Measurements from ENCODE around the gene GPX5. TPM values are rescaled to one million over a fixed set of nuclear protein-coding genes. Genes with fewer than 3 reads are reported as not detected.
A peak's percentile ranks its signal among the peaks of the same experiment; 100 is the strongest.
"Not testable (repeated sequence)": the region's sequence is repeated elsewhere in the genome, so short reads cannot be mapped to it uniquely, and the experiment has no call there.

The GPX5 gene
- 4.6 TPM for total RNA-seq (ENCODE audit: insufficient read depth, low replicate concordance)

- no peak for DNase-seq (ENCODE audit: low spot score)
These were observed at the start of gene GPX5 for GRCh38 chr6:28525496-28526039. Gene GPX5, plus strand, starts transcription at chr6:28525881. Its CDS starts 133 bp downstream, at chr6:28526014.

DNA sequence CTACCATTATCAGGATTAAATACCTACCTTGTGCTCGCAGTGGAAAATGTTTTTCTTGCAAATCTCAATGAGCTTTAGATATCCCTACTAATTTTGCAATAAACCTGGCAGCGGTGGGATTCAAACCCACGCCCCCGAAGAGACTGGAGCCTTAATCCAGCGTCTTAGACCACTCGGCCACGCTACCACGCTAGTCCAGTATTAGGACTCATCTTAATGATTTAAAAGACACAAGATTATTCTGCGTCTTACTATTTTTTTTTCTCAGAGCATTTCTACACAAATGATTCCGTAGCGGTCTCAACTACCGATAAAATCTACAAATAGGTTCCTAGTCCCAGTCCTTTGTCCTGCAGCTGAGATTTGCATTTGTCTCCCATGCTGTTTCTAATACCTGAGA, 47.2 kb upstream of the GPX5 start:
- DNase-seq (ENCODE audit: low spot score) = no peak

DNA sequence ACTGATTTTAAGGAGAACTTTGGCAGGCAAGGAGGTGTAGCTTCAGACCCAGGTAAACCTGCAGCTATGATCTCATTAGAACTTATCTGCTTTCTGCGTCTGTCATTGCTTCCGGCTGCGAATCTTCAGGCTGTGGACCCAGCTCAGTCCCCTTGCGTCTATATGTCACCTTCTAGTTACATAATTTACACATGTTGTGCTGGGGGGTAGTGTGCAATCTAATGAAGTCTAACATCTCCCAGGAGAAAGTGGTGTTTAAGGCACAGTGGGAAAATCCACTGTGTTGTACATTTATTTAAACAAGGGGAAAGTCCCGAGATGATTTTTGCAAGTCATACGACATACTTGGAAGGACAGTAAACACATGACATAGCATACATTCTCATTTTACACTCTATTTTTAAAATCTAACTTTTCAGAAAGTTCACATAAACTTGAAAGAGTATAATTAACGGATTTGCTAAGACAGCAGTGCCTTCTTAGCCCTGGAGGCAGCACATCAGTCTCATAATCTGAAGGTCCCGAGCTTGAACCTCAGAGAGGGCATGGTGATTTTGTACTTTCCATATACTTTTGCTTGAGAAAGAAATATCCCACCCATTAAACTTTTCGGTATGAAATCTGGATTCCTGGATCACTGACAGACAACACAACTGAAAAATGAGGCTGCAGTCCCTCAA, 45.3 kb upstream of the GPX5 start:
- no peak for DNase-seq (ENCODE audit: low spot score)

DNA sequence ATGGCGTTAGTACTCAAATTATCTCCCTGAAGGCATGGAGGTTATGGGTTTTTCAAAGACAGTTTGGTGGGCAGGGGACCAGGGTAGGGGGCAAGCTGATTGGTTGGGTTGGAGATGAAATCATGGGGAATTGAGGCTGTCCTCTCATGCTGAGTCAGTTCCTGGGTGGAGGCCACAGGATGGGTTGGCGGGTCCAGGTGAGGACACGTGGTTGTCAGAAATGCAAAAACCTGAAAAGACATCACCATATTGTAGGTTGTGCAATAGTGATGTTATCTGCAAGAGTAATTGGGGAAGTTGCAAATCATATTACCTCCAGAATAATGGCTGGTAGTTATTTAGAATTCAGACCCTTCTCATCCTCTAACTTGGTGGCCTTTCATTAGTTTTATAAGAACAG, 40.2 kb upstream of the GPX5 start:
- DNase-seq (ENCODE audit: low spot score) = no peak

- DNase-seq (ENCODE audit: low spot score) = no peak
These were observed 39.1 kb upstream of the GPX5 start for GRCh38 chr6:28486533-28486932.

DNA sequence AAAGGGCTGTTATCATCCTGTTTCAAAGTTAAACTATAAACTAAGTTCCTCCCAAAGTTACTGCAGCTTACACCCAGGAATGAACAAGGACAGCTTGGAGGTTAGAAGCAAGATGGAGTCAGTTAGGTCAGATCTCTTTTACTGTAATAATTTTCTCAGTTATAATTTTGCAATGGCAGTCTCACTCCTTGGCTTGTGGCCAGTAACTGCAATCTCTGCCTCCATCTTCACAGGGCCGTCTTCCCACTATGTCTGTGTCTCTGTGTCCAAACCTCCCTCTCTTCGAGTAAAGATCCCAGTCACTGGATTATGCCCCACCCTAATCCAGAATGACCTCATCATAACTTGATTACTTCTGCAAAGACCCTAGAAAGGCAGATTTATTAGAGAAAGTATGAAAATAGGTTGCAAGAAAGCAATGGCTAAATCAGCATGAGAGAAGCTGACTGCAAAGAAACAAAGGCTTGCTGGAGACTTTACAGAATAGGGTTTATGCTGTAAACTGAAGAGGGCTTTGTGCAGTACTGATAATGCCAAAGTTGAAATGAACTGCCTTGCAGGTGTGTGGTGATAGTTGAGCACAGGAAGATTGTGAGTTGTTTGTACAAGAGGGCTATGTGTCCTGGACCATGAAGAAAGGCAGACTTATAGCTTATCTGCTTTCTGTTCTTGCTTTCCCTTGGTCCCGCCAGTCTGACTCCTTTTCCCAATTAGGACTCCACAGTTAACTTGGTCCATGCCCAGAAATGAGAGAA, 38.5 kb upstream of the GPX5 start:
- DNase-seq (ENCODE audit: low spot score) = no peak

- peak; percentile 81 for DNase-seq (ENCODE audit: low spot score)
These were observed 36.7 kb upstream of the GPX5 start for GRCh38 chr6:28488916-28489365.

DNA sequence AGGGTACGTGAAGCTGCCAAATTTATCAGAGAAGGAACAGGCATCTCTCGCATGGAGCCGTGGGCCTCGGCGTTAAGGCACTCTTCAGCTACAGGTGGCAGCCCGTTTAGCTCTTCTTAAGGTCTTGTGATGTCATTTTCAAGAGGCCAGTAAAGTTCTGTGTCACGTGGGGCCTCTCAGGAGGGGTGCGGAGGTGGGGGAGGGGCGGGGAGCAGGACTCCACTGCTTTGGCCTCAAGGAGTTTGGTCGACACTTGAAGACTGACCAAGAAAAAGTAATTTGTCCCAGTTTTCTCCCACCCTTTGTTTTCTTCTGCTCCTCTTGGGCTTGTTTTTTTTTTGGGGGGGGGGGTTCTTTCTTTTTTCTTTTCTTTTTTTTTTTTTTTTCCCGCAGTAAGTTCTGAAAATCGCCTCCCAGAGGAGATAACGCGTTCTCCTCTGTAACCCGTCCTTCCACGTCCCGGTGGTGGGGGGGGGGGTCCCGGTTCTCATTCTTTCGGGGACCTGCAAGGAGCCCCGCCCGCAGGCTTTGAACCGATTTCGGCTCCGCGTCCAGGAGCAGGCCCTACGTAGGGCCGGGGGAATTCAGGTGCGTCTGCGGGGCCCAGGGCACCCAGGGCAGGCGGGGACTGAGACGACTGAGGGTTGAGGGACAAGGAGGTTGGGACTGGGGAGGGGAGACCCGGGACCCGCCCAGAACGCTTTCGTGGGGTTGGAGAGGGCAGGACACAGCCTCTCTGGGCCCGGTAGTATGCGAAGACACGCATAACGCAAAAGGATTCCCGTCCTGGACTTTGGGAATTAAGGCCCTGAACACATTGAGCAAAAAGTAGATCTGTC, 36.1 kb upstream of the GPX5 start:
- peak; percentile 92 for DNase-seq (ENCODE audit: low spot score)

GRCh38 chr6:28490205-28490890, 35.3 kb upstream of the GPX5 start:
- no peak for DNase-seq (ENCODE audit: low spot score)

DNA sequence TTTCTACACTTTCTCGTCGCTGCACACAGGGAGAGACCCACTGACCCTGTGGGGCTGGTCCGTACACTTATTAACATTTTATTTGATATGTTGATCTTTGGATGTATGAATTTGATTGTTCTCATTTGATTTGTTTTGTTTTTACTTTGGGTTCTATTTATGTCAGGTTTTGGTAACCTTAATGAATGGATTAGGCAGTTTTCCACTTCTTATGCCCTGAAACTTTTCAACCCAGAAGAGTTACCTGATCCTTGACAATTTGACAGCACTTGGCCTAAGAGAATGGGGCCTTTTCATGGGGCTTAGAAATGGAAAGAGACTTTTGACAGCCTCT, 33.7 kb upstream of the GPX5 start:
- no peak for DNase-seq (ENCODE audit: low spot score)

DNA sequence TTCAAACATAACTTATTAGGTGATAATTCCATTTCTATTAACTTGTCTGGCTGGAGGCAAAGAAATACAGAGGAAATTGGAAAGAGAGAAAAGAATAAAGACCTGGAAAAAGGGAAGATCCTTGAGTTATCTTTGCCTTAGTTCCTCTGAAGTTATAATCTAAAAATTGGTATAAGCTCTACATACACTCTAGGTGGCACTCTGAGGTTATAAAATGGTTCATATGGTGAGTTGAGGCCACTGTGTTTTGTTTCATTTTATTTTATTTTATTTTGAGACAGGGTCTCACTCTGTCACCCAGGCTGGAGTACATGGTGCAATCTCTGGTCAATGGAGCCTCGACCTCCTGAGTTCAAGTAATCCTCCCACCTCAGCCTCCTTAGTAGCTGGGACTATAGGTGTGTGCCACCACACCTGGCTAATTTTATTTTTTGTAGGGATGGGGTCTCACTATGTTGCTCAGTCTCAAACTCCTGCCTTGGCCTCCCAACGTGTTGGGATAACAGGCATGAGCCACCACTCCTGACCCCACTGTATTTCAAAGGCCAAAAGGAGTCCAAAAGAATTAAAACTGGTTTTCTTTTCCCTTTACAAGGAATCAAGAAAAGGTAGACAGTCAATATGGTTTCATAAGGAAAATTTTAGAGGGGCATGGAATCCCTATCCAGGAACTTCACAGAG, 29.4 kb upstream of the GPX5 start:
- DNase-seq (ENCODE audit: low spot score) = peak; percentile 16

DNA sequence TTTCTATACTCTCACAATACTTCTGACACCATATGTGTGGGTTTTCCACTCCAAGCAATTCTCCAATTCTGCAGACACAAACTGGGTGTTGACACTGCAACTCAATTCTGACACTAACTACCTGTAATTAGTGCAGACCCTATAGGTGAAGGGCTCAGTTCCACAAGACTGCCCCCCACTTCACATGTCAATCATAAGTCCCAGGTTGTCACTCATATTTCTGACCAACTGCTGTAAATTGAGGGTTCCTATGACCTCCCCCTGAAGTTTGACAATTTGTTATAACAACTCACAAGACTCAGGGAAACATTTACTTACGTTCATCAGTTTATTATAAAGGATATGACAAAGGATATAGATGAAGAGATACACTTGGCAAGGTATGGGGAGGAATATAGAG, 28.4 kb upstream of the GPX5 start:
- no peak for DNase-seq (ENCODE audit: low spot score)

DNA sequence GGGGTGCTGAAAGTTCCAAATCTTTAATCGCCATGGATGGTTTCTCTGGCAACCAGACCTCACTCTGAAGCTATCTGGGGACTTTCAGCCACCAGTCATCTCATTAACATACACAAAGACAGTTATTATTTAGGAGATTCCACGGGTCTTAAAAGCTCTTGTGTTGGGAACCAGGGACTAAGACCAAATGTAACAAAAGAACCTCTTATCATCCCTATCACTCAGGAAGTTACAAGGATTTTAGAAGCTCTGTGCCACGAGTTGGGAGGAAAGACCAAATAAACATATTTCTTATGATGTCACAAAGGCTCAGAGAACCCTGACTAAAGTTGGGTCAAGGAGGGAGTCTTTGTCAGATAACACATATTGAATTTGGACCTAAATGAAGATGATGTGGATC, 27.8 kb upstream of the GPX5 start:
- DNase-seq (ENCODE audit: low spot score) = no peak

DNA sequence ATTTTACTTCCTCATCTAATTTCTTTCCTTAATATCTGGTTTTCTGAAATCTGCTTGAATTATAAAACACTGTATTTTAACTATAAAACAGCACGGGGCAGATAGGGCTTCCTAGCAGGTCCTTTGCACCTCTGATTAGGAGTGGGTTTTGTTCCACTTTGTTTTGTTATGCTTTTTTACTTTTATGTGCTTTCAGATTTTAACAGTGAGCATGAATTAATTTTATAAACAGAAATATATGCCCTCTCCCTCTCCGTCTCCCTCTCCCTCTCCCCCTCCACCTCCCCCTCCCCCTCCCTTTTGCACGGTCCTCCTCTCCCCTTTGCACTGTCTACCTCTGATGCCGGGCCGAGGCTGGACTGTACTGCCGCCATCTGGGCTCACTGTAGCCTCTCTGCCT, 24.4 kb upstream of the GPX5 start:
- no peak for DNase-seq (ENCODE audit: low spot score)

- not testable (repeated sequence) for DNase-seq (ENCODE audit: low spot score)
These were observed 23.5 kb upstream of the GPX5 start for GRCh38 chr6:28502136-28502535.

GRCh38 chr6:28502709-28503305, 22.9 kb upstream of the GPX5 start:
- DNase-seq (ENCODE audit: low spot score) = not testable (repeated sequence)

GRCh38 chr6:28505733-28506132, 19.9 kb upstream of the GPX5 start:
- DNase-seq (ENCODE audit: low spot score) = no peak

DNA sequence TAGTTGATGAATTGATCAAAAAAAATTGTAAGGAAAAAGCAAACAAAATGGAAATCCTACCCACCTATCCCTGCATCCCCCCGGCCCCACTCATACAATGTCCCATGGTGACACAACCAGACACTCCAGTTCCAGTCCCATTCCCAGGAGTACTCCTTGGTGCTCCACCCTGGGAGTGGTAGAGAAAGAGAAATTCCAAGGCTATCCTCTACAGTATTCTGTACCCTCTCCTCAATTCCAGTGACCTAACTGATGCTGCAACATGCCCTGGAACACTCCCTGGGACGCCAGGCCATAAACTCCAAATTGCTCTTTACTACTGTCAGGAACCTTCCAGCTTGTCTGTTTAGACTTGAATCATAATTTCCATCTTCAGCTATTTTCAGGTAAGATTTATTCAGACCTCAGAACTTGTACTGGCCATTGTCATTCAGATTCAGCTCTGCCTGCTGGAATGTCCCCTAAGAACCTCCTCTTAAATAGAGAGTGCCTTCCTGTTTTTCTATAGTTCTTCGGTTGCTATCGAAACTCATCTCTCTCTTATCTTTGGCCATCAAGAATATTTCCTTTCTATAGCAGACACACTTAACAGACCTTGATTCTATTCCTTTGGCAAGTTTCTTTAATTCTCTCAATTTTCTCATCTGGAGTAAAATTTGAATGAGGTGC, 18.7 kb upstream of the GPX5 start:
- no peak for DNase-seq (ENCODE audit: low spot score)

DNA sequence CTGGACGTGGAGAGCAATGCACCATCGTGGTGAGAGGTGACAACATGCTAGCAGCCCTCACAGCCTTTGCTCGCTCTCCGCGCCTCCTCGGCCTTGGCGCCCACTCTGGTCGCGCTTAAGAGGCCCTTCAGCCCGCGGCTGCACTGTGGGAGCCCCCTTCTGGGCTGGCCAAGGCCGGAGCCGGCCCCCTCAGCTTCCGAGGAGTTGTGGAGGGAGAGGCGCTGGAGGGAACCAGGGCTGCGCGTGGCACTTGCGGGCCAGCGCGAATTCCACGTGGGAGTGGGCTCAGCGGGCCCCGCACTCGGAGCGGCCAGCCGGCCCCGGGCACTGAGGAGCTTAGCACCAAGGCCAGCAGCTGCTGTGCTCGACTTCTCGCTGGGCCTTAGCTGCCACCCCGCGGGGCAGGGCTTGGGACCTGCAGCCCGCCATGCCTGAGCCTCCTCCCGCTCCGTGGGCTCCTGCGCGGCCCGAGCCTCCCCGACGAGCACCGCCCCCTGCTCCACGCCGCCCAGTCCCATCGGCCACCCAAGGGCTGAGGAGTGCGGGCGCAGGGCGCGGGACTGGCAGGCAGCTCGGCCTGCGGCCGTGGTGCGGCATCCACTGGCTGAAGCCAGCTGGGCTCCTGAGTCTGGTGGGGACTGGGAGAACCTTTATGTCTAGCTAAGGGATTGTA, 13.9 kb upstream of the GPX5 start:
- DNase-seq (ENCODE audit: low spot score) = no peak

Data from umbilical cord (tissue), 2 donors.